Cerebellar nuclear complex (tissue), 1 donor: ENCODE data around the gene PTPRD.

Experiments used
- DNase-seq, 2 experiments: peaks; one replicate each; lab custom pipeline; 2025; lab: John Stamatoyannopoulos, UW

PTPRD gene

GRCh38 chr9:10612641-10613398 is at the start of gene PTPRD:
Gene PTPRD, minus strand, starts transcription at chr9:10613002.
- DNase-seq = no peak

GRCh38 chr9:10661994-10662393 is 49.2 kb upstream of the PTPRD start:
- no peak for DNase-seq

GRCh38 chr9:10661376-10661775 is 48.6 kb upstream of the PTPRD start:
- no peak for DNase-seq

- no peak for DNase-seq
These were observed 38.2 kb upstream of the PTPRD start for GRCh38 chr9:10651012-10651411.

- no peak for DNase-seq
These were observed 36.3 kb upstream of the PTPRD start for GRCh38 chr9:10649076-10649475.

- DNase-seq = no peak
These were observed 21.0 kb upstream of the PTPRD start for GRCh38 chr9:10633785-10634184.

GRCh38 chr9:10614196-10614800 is 1.5 kb upstream of the PTPRD start:
- DNase-seq = no peak

- DNase-seq = no peak
These were observed 617 bp upstream of the PTPRD start for GRCh38 chr9:10613419-10613818.

- DNase-seq = no peak
These were observed 7.4 kb downstream of the PTPRD start for GRCh38 chr9:10605388-10605787.

GRCh38 chr9:10604927-10605326 is 7.9 kb downstream of the PTPRD start:
- DNase-seq = no peak

- DNase-seq = no peak
These were observed 15.0 kb downstream of the PTPRD start for GRCh38 chr9:10597801-10598200.

- DNase-seq = no peak
These were observed 18.3 kb downstream of the PTPRD start for GRCh38 chr9:10594482-10594881.

- DNase-seq = no peak
These were observed 26.4 kb downstream of the PTPRD start for GRCh38 chr9:10586407-10586806.

GRCh38 chr9:10571699-10572098 is 41.1 kb downstream of the PTPRD start:
- DNase-seq = no peak

- DNase-seq = no peak
These were observed 46.0 kb downstream of the PTPRD start for GRCh38 chr9:10566848-10567247.

- no peak for DNase-seq
These were observed 50.0 kb downstream of the PTPRD start for GRCh38 chr9:10562581-10563343.

- no peak for DNase-seq
These were observed 64.5 kb downstream of the PTPRD start for GRCh38 chr9:10548348-10548747.

- no peak for DNase-seq
These were observed 74.7 kb downstream of the PTPRD start for GRCh38 chr9:10538073-10538472.

GRCh38 chr9:10534850-10535249 is 78.0 kb downstream of the PTPRD start:
- DNase-seq = no peak

- no peak for DNase-seq
These were observed 86.8 kb downstream of the PTPRD start for GRCh38 chr9:10525972-10526371.

GRCh38 chr9:10523164-10523563 is 89.6 kb downstream of the PTPRD start:
- DNase-seq = no peak

- no peak for DNase-seq
These were observed 100.7 kb downstream of the PTPRD start for GRCh38 chr9:10512144-10512543.

- no peak for DNase-seq
These were observed 123.9 kb downstream of the PTPRD start for GRCh38 chr9:10488937-10489336.
